ENCODE data around the gene RFX2. TPM values are rescaled to one million over a fixed set of nuclear protein-coding genes. Genes with fewer than 3 reads are reported as not detected.
"Not testable (repeated sequence)": the region's sequence is repeated elsewhere in the genome, so short reads cannot be mapped to it uniquely, and the experiment has no call there.

The RFX2 gene
- total RNA-seq, 4 donors from 2014 or later = 8.1 to 93.0 (median 20.4) TPM

DNA sequence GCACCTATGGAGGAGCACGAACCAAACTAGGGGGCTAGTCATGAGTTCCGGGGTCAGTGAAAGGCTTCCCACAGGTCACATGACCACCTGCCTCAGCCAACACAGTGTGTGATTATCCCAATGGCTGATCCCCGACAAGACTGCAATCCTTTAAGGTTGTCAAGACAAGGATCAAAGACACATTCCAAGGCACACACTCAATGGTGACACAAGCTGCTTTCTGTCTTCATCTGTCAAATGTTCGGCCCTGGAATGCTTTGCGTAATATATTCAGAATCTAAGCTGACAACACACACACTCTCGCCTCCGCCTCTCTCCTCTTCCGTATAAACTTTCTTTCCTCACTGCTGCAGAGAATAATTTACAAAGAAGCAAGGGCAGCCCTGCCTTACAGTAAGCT, 144.1 kb downstream of the RFX2 start:
- TF ChIP-seq, protein P1, sequence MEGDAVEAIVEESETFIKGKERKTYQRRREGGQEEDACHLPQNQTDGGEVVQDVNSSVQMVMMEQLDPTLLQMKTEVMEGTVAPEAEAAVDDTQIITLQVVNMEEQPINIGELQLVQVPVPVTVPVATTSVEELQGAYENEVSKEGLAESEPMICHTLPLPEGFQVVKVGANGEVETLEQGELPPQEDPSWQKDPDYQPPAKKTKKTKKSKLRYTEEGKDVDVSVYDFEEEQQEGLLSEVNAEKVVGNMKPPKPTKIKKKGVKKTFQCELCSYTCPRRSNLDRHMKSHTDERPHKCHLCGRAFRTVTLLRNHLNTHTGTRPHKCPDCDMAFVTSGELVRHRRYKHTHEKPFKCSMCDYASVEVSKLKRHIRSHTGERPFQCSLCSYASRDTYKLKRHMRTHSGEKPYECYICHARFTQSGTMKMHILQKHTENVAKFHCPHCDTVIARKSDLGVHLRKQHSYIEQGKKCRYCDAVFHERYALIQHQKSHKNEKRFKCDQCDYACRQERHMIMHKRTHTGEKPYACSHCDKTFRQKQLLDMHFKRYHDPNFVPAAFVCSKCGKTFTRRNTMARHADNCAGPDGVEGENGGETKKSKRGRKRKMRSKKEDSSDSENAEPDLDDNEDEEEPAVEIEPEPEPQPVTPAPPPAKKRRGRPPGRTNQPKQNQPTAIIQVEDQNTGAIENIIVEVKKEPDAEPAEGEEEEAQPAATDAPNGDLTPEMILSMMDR (IDR thresholded peaks at IDR 0.05) = no peak
- ATAC-seq (ENCODE audit: low FRiP score) (peak; percentile 63), DNase-seq (ENCODE audit: low spot score) (no peak)

DNA sequence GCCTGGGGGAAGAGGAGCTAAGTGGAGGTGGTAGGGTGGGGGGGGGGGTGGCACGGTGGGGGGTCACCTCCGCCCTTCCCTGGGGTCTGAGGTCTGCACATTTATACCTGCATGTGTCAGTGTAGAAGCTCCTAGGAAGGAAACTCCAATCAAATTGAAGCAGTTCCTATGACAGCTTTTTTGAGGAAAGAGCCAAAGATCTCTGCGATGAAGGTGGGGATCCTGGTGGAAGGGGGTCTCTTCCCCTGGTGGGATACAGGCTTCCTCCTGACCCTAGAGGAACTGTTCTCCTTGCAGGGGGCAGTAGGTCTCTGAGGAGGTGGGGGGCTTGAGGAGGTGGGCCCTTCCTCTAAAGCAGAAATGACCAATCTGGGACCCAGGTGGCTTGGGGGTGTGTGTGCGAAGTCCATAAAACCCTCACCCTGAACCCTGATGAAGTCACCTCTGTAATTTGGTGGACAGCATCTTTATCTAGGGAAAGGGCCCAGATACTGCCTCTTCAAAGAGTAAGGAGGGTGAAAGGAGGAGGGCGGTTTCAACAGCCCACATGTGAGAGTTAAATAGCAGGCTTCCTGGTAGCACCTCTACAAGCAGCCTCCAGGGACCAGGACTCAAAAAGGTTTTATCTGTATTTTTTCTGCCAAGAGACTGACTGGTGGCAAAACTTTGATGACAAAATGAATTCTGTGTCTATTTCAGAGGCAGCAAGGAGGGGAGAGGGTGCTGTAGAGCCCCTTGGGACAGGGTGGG, 145.3 kb downstream of the RFX2 start:
- no peak for DNase-seq (ENCODE audit: low spot score)

DNA sequence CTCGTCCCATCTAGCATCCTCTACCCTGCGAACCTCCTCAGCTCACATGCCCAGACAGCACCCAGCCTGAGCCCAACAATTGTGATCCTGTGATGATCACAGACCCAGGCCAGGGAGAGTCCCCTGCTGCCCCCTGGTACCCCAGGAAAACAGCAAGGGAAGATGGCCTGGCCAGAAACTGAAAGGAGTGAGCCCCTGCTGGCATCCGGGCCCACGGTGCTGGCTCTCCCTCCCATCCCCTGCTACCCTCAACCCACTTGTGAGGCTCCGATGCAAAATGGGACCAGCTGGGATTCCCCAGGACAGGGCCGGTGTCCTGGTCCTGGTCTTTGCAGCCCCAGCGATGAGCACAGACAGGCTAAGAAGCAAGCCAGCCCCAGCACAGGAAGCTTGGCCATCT, 146.4 kb downstream of the RFX2 start:
- TF ChIP-seq, protein P1 (IDR thresholded peaks at IDR 0.05) = no peak
- DNase-seq (ENCODE audit: low spot score) (no peak), ATAC-seq (ENCODE audit: low FRiP score) (no peak)

More for the DNA sequence above, 145.3 kb downstream of the RFX2 start:
- no peak for ATAC-seq (ENCODE audit: low FRiP score)
- TF ChIP-seq, protein P1 (IDR thresholded peaks at IDR 0.05) = no peak

DNA sequence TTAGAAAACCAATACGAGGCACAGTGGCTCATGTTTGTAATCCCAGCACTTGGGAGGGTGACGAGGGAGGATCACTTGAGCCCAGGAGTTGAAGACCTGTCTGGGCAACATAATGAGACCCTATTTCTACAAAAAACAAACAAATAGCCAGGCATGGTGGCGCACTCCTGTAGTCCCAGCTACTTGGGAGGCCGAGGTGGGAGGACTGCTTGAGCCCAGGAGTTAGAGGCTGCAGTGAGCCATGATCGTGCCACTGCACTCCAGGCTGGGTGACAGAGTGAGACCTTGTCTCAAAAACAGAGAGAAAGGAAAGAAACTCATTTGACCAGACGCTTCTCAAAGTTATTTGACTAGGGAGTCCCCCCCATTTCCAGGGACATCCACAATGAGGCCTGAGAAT, 147.0 kb downstream of the RFX2 start:
- ATAC-seq (ENCODE audit: low FRiP score); DNase-seq (ENCODE audit: low spot score): not testable (repeated sequence)

DNA sequence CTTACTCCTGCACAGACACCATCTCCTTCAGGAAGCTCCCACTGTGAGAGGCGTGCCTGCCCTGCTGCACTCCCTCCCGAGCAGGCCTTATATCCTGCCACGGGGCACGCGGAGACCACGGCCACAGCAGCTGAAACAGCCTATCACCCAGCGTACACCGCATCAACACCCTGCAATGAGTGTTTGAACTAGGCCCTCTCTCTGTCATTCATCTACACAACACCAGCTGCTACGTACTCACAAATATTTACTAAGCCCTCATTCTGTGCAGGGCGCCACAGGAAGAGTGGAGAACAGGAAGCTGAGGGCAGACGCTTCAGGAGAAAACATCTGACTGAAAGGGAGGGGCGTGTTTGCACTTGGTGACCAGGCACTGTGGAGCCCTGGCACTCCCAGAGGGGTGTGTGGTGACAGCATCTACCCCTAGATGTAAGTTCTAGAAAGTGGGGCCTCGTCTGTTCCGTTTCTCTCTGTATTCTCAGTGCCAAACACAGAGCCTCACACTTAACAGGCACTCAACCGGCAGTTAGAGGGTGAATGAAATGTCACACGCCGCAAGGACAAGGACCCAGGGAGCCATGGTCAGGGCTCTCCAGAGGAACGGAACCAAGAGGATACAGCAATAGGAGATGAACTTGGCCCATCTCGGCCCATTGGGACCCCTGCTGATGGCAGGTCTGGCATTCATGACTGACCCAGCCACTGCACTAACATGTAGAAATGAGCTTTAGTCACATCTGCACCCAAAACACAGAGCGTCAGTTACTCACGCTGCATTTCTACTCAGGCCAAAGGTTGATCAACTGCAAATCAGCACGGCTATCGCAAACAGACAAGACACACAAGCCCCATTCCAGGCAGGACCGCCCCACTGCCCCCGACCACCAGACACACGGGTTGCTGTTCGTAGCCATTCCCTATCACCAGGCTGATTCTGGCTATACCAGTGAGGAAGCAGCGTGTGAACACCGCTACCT, 148.0 kb downstream of the RFX2 start:
- TF ChIP-seq, protein P1 (IDR thresholded peaks at IDR 0.05) = no peak
- DNase-seq (ENCODE audit: low spot score) (no peak), ATAC-seq (ENCODE audit: low FRiP score) (peak; percentile 22)

DNA sequence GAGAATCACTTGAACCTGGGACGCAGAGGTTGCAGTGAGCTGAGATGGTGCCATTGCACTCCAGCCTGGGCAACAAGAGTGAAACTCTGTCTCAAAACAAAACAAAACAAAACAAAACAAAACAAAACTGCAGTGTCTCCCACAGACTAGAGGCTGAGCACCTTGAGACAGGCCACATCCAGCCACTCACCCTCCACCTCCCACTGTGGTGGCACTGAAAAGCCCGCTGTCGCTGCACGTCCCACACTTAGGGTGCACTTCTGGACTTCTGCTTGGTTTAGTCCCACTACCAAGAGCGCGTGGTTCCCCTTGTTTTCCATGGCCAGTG, 148.7 kb downstream of the RFX2 start:
- not testable (repeated sequence) for ATAC-seq (ENCODE audit: low FRiP score); DNase-seq (ENCODE audit: low spot score)

DNA sequence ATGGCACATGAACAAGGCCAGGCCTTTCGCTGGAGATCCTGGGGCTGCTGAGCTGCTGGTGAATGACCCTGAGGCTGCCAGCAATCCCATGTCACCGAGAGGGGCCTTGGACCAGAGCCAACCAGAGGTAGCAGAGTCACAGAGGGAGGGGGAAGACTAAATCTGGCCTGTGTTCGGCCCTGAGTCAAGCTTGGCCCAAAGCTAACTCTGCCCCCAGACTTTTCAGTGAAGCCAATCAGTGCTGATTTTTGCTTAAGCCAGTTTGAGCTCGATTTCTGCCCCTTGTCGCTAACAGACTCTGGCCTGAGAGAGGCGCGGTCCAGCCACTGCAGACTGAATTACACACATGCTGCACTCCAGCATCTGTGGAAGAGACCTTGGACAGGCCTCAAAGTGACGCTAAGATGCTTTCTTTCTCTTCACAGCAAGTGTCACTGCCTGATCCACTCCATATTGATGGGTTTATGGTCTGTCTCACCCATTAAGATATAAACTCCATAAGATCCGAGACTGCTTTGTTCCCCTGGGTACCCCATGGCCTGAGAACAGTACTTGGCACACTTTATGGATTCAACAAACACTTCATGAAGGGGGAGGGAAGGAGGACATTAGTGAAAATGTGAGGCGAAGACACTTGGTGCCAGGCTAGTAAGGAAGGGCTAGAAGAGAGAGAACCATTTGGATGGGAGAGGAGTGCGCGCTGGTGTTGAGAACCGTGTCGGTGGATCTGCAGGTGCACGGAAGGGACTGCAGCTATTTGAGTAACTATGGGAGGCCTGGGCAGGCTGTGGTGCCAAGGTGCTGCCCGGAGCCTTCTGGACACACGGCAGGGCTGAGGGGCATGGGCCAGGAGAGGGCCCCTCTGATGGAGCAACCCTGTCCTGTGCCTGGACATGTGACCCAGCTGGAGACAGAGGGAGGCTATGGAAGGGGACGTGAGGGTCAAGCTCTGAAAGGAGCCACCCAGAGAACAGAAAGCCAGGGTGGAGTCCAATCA, 150.0 kb downstream of the RFX2 start:
- ATAC-seq (ENCODE audit: low FRiP score) = no peak
- DNase-seq (ENCODE audit: low spot score) = no peak
- TF ChIP-seq, protein P1 (IDR thresholded peaks at IDR 0.05) = no peak

Measured in omental fat pad (tissue), 4 donors.